GM18870 (cell line): ENCODE data around the gene THRB.

Experiments used
- ATAC-seq: cut with Tn5 transposase; IDR thresholded peaks from one replicate; pipeline ENCODE4 v1.9.1; 2021; ENCODE audit warnings: moderate library complexity; ENCODE audit not compliant: unreplicated experiment

Gene THRB

GRCh38 chr3:24494618-24495325 lies at the start of gene THRB:
Gene THRB, minus strand, starts transcription at chr3:24494850.
- ATAC-seq, result no peak

DNA sequence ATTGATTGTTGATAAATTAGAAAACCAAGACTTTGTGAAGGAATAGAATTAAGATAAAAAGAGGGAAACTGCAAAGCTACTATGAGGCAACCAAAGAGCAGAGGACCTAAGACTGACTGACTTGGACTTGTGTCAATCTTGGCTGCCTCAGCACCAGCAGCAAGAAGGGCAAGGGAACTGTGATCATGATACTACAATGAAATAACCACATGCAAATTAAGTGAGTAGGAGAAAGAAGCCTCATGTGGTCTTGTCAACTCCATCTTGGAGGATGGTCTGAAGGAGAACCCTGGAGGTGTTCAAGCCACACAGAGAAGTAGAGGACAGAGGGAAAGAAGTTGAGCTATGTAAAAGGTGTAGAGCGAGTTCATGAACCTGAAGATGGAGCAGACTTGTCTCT lies 47.3 kb upstream of the THRB start:
- no peak for ATAC-seq

- ATAC-seq, result no peak
Observed at GRCh38 chr3:24540821-24541220, 46.2 kb upstream of the THRB start.

- ATAC-seq, result no peak
Observed at GRCh38 chr3:24539699-24540098, 45.0 kb upstream of the THRB start.

GRCh38 chr3:24538891-24539290 lies 44.2 kb upstream of the THRB start:
- no peak for ATAC-seq

GRCh38 chr3:24533561-24534193 lies 39.0 kb upstream of the THRB start:
- ATAC-seq, result no peak

- ATAC-seq, result no peak
Observed at GRCh38 chr3:24530471-24530870, 35.8 kb upstream of the THRB start.

DNA sequence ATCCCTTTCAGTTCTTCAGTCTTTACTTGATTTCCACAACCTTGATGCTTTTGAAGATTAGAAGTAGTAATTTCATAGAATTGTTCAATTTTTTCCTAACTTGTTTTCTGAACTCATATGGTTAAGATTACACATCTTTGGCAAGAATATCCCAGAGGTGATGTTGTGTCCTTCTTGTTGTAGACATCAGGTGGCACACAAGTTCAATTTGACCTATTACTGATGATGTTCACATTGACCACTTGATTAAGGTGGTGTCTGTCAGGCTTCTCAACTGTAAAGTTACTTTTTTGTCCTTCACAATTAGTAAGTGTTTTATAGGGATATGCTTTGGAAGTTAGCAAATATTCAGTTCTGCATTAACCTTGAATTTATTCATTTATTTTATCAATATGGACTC lies 34.6 kb upstream of the THRB start:
- ATAC-seq, result no peak

GRCh38 chr3:24526640-24527212 lies 32.1 kb upstream of the THRB start:
- no peak for ATAC-seq

GRCh38 chr3:24525557-24525956 lies 30.9 kb upstream of the THRB start:
- ATAC-seq, result no peak

GRCh38 chr3:24525022-24525421 lies 30.4 kb upstream of the THRB start:
- ATAC-seq, result no peak

GRCh38 chr3:24523988-24524727 lies 29.5 kb upstream of the THRB start:
- ATAC-seq, result no peak

- ATAC-seq, result no peak
Observed at GRCh38 chr3:24523215-24523614, 28.6 kb upstream of the THRB start.

DNA sequence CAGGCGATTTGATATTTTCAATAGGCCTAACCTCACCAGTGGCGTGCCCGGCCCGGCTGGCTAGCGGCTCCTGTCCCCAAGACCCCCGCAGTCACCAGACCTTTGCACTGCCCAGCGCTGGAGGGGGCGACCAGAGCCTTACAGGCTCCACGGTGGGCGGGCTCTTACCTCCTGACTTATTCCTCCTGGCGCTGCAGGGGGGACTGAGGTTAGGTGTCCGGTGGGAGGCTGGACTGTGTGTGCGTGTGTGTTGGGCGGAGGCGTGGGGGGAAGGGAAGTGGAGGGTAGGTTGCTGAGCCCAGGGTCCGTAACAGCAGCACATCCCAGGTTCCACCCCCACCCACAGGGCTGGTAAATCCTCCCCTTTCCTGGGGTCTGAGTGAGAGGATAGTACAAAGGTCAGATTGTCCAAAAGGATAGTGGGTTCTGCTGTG lies 27.5 kb upstream of the THRB start:
- ATAC-seq, result no peak

DNA sequence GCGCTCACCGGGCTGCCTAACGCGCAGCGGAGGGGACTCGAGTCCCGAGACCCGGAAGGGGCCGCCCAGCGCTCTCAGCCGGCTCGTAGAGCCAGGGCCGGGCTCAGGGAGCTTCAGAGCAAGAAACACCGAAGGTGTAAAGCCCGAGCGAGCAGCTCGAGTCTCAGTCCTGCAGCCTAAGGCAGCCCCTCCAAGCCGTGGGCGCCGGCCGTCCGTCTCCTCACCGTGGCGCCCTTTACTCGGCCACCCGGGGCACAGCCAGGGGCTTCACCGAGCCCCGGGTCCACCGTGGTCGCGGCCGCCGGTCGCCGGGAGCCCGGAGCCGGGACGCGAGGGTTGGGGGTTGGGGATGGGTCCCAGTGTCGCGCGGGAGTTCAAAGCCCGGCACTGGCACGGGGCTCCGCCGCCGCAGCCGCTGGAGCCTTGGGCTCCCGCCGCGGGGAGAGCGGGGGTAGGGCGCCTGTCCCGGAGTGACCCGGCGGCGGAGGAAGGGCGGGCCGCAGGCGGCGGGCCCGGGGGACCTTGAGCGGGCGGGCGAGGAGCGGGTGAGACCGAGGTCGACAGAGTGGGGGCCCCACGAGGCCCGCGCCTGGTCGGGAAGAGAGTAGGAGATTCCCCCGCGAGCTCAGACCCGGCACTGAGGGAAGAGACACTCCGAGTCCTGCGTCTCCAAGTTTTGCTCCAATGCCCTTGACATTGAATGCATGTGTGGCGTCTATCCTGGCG lies 26.9 kb upstream of the THRB start:
- ATAC-seq, result no peak

DNA sequence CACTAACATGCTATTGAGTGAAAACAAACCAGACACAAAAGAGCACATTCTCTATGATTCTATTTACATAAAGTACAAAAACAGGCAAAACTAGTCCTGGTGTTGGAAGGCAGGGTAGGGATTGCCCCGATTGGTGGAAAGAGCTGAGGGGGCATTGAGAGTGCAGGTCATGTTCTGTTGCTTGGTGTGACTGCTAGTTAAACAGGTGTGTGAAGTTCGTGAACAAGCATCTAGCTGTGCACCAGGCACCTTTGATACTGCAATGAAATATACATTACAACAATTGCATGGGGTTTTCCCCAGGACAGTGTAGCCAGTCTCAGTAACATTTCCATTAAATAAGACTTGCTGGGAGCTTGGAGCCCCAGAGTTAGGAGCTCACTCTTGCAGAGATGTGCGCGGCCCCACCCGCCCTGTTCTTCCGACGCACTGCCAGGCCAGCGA lies 26.3 kb upstream of the THRB start:
- no peak for ATAC-seq

DNA sequence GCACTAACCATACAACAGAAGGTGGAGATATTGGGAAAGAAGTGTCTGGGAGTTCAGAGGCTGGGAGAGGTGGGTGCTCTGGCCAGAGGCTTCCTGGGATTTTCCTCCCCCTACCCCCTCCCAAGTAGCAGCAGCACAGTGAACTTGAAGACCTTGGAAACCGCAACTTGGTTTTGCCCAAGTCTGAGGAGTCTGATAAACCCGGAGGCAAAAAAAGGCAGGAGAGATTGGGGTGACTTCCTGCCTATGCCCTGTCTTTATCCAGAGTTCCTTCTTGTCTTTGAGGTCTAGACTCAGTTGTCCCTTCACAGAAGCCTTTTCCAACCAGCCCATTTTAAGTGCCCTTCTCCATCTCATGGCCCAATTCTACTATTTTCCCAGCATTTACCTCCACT lies 25.4 kb upstream of the THRB start:
- no peak for ATAC-seq

GRCh38 chr3:24519368-24520100 lies 24.9 kb upstream of the THRB start:
- peak; percentile 75 for ATAC-seq

- ATAC-seq, result no peak
Observed at GRCh38 chr3:24518990-24519367, 24.3 kb upstream of the THRB start.

DNA sequence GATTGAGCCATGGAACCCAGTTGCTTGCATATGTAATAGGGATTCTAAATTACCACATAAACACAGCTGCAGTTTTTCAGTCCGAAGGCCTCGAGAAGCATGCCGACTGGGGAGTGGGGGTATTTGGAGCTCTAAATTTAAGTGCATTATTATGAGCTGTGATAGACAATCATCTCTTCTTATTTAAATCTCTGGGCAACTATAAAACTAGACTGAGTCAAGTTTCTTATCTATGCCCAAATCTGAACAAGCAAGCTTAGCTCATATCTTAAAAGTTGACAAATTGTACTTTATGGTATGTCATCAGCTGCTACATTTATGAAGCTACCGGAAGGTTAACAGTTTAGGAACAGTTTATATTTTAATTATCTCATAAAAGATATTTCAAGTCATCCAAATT lies 19.5 kb upstream of the THRB start:
- no peak for ATAC-seq
